ENCODE results near the gene DHRS7C. TPM values are rescaled to one million over a fixed set of nuclear protein-coding genes. Genes with fewer than 3 reads are reported as not detected.

DHRS7C gene
- total RNA-seq, 4 donors from 2014 or later = not detected

GRCh38 chr17:9811086-9811485, 19.7 kb upstream of the DHRS7C start:
- no peak for DNase-seq
- Histone ChIP-seq H3K9me3 (no peaks in the 10 kb centered on the region), H3K27ac (no peak overlapping the region), H3K4me1 (no peaks in the 10 kb centered on the region), H3K27me3 (no peaks in the 10 kb centered on the region), H3K36me3 (no peaks in the 10 kb centered on the region), H3K4me3 (replicated peaks in 1 of 3) (no peak overlapping the region)
- WGBS, 2 donors = 81 to 85% methylated on average over 5 of the region's 5 CpGs
- no peak for TF ChIP-seq POLR2A (IDR thresholded peaks at IDR 0.05)
- TF ChIP-seq, protein P1, sequence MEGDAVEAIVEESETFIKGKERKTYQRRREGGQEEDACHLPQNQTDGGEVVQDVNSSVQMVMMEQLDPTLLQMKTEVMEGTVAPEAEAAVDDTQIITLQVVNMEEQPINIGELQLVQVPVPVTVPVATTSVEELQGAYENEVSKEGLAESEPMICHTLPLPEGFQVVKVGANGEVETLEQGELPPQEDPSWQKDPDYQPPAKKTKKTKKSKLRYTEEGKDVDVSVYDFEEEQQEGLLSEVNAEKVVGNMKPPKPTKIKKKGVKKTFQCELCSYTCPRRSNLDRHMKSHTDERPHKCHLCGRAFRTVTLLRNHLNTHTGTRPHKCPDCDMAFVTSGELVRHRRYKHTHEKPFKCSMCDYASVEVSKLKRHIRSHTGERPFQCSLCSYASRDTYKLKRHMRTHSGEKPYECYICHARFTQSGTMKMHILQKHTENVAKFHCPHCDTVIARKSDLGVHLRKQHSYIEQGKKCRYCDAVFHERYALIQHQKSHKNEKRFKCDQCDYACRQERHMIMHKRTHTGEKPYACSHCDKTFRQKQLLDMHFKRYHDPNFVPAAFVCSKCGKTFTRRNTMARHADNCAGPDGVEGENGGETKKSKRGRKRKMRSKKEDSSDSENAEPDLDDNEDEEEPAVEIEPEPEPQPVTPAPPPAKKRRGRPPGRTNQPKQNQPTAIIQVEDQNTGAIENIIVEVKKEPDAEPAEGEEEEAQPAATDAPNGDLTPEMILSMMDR (IDR thresholded peaks at IDR 0.05) = no peak
- intact Hi-C loops (cut with DNase I) = no loop called here

DNA sequence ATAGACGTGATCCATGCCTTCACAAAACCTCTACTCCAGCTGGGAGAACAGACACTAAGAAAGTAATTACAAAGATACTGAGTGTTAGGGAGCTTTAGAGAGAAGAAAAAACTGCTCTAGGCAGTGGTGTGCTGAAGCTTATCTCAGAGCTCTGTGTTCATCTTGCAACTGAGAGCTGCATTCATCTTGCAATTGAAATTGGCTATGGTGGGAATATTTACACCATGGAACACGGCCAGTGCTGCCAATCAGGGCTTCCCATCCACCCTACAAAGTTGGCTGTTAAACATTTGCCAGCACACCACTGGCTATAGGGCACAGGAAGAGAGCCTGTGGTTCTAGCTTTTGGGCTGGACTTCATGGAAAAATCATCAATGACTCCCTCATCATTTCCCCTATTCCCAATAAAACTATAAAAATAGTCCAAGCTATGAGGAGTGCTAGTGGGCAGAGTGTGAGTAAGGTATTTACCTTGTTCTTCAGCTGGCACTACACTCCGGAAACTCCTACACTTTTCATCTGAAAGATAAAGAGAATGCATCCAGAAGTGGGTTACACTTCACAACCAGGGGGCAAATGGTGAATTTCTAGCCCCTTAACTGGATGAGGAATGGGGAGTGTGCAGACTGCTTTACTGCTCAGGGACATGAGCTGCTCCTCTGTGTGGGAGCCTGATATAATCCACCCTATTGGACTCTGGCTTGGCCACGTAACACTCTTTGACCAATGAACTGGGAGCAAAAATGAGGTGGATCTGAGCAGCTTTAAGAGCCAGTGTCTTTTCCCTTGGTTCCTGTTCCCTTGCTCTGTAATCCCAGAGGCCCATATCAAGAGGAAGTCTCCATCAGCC, 18.9 kb upstream of the DHRS7C start:
- intact Hi-C loops (cut with DNase I) = no loop called here
- WGBS, 2 donors = 62 to 65% methylated on average over 4 of the region's 4 CpGs
- TF ChIP-seq POLR2A (IDR thresholded peaks at IDR 0.05) = no peak
- TF ChIP-seq, protein P1 (IDR thresholded peaks at IDR 0.05) = no peak

DNA sequence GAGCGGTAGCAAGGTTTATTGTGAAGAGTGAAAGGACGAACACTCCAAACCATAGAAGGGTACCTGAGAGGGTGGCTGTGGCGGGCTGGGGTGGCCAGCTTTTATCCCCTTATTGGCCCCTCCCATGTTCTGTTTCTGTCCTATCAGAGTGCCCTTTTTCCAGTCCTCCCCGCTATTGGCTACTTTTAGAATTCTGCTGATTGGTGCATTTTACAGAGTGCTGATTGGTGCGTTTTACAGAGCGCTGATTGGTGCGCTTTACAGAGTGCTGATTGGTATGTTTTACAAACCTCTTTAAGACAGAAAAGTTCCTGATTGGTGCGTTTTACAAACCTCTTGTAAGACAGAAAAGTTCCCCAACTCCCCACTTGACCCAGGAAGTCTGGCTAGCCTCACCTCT, 18.0 kb upstream of the DHRS7C start:
- 83 to 91% methylated on average over 8 of the region's 8 CpGs for WGBS, 2 donors
- no peaks in the 10 kb centered on the region for H3K9me3 ChIP-seq
- no peak overlapping the region for H3K4me3 ChIP-seq (replicated peaks in 1 of 3)
- DNase-seq = no peak
- H3K36me3 ChIP-seq = no peaks in the 10 kb centered on the region
- H3K27ac ChIP-seq = no peak overlapping the region
- no peaks in the 10 kb centered on the region for H3K27me3 ChIP-seq
- TF ChIP-seq, protein P1 (IDR thresholded peaks at IDR 0.05) = no peak
- no peak for TF ChIP-seq POLR2A (IDR thresholded peaks at IDR 0.05)
- no peaks in the 10 kb centered on the region for H3K4me1 ChIP-seq
- intact Hi-C loops (cut with DNase I) = no loop called here

More for the DNA sequence above, 18.9 kb upstream of the DHRS7C start:
- DNase-seq = no peak
- no peaks in the 10 kb centered on the region for H3K27me3 ChIP-seq
- no peaks in the 10 kb centered on the region for H3K36me3 ChIP-seq
- no peak overlapping the region for H3K27ac ChIP-seq
- no peaks in the 10 kb centered on the region for H3K4me1 ChIP-seq
- H3K4me3 ChIP-seq (replicated peaks in 1 of 3) = no peak overlapping the region
- H3K9me3 ChIP-seq = no peaks in the 10 kb centered on the region

DNA sequence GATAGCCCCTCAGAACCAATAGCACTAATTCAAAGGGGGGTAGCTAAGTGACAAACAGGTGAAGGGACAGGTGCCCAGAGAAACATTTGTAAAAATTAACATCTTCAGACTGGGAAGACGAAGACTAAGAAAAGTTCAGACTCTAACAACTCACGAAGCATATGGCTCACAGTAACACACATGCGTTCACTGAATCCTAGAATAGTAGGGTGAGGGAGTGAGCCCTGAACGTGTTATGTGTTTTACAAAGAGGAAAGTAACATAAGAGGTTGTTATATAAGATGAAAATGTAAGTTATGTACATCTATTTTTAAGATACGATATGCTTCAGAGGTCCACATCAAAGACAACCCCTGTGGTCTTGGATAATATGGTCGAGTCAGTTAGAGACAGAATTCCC, 15.3 kb upstream of the DHRS7C start:
- H3K36me3 ChIP-seq = no peaks in the 10 kb centered on the region
- intact Hi-C loops (cut with DNase I) = no loop called here
- 80 to 84% methylated on average over 6 of the region's 6 CpGs for WGBS, 2 donors
- TF ChIP-seq, protein P1 (IDR thresholded peaks at IDR 0.05) = no peak
- TF ChIP-seq POLR2A (IDR thresholded peaks at IDR 0.05) = no peak
- no peak overlapping the region for H3K4me3 ChIP-seq (replicated peaks in 1 of 3)
- H3K27me3 ChIP-seq = no peaks in the 10 kb centered on the region
- no peak overlapping the region for H3K27ac ChIP-seq
- no peak for DNase-seq
- H3K9me3 ChIP-seq = no peaks in the 10 kb centered on the region
- H3K4me1 ChIP-seq = no peaks in the 10 kb centered on the region

- intact Hi-C loops (cut with DNase I) = no loop called here
- 45 to 53% methylated on average over 4 of the region's 4 CpGs for WGBS, 2 donors
- Histone ChIP-seq H3K27ac (no peak overlapping the region), H3K9me3 (no peaks in the 10 kb centered on the region), H3K4me1 (no peaks in the 10 kb centered on the region), H3K4me3 (replicated peaks in 1 of 3) (no peak overlapping the region), H3K36me3 (no peaks in the 10 kb centered on the region), H3K27me3 (no peaks in the 10 kb centered on the region)
- no peak for DNase-seq
- TF ChIP-seq, protein P1 (IDR thresholded peaks at IDR 0.05) = no peak
- TF ChIP-seq POLR2A (IDR thresholded peaks at IDR 0.05) = no peak
These were observed 14.4 kb upstream of the DHRS7C start for GRCh38 chr17:9805769-9806168.

Measured in thyroid gland (tissue), 4 donors.